Measurements from ENCODE around the gene TIMP4.

The TIMP4 gene

DNA sequence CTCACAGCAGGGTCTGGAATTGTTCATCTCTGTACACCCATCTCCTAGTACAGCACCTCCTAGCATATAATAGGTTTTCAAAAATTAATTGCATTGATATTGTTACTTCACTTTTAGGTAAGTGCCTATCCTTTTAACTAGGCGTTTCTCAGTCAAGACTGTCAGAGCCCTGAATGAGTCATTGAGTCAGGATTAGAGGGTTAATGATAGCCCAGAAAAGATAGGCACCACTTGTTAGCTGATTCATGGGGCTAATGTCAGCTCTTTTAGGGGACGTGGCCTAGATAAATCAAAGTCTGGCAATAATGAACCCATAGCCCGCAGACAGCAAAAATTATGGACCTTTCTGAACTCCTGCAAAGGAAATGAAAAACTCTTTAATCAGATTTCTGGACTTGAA lies 42.9 kb downstream of the TIMP4 start:
- Mint-ChIP-seq H3K27ac (no peak overlapping the region), H3K9me3 (peaks cover 9% of the 10 kb centered on the region), H3K4me1 (peaks cover 7% of the 10 kb centered on the region), H3K4me3 (no peak overlapping the region), H3K27me3 (peaks cover 61% of the 10 kb centered on the region), H3K36me3 (no peaks in the 10 kb centered on the region)
- no peak for ATAC-seq

DNA sequence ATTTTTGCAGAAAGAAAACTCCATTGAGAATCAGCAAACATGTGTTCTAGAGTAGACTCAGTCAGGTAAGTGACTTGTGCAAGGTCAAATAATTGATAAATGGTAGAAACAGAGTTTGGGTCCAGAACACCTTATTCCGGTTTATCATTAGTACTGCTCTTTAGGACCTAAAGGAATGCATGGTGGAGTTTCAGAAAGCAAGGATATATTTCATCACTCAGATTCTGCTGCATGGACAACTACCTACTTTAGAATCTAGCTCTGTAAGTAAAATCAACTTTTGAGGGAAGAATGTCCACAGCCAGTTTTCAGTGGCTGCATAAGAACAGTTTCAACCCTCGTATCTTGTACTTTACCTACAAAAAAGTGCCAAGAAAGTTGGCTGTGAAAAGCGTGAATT lies 43.6 kb downstream of the TIMP4 start:
- H3K9me3 Mint-ChIP-seq: peaks cover 12% of the 10 kb centered on the region
- H3K4me3 Mint-ChIP-seq: no peak overlapping the region
- H3K4me1 Mint-ChIP-seq: no peaks in the 10 kb centered on the region
- no peaks in the 10 kb centered on the region for H3K36me3 Mint-ChIP-seq
- ATAC-seq: no peak
- H3K27ac Mint-ChIP-seq: no peak overlapping the region
- peaks cover 67% of the 10 kb centered on the region for H3K27me3 Mint-ChIP-seq

DNA sequence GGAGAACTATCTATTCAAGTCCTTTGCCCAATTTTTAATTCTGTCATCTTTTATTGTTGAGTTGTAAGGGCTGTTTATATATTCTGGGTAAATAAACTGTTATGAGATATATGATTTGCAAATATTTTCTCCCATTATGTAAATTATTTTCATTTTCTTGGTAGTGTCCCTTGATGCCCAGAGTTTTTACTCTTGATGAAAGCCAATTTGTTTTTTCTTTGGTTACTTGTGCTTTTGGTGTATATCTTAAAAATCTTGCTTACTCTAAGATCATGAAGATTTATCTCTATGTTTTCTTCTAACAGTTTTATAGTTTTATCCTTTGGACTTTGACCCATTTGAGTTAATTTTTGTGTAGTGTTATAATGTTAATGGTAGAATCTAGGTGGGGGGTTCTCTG lies 44.5 kb downstream of the TIMP4 start:
- Mint-ChIP-seq H3K9me3 (peaks cover 12% of the 10 kb centered on the region), H3K27me3 (peaks cover 61% of the 10 kb centered on the region), H3K4me1 (no peaks in the 10 kb centered on the region), H3K27ac (no peak overlapping the region), H3K36me3 (no peaks in the 10 kb centered on the region), H3K4me3 (no peak overlapping the region)
- no peak for ATAC-seq

DNA sequence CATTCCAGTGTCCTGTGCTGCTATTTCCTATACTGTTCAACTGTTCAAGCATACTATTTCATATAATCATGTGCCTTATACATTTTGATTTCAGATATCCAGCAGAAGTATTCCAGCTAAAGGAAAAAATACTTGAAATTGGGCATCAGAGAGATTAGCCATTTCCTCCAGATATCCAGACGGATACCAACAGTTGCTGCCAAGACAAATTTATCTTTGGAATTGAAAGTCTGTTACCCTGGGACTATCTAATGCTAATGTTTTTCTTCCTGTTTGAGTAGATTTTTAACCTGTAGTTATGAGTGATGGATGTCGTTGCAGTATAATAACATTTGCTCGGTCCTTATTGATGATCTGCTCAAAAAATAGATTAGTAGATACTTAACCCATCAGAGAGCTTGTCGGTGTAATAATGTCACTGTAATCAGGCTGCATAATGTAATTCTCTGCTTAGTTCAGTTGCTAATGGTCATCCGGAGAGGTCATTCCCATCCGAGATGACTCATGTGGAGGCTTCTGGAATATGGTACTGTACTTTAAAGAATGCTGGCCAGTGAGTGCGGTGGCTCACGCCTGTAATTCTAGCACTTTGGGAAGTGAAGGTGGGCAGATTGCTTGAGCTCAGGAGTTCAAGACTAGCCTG lies 51.5 kb downstream of the TIMP4 start:
- Mint-ChIP-seq H3K4me3 (no peak overlapping the region), H3K4me1 (no peaks in the 10 kb centered on the region), H3K9me3 (peaks cover 12% of the 10 kb centered on the region), H3K27me3 (peaks cover 20% of the 10 kb centered on the region), H3K36me3 (no peaks in the 10 kb centered on the region), H3K27ac (no peak overlapping the region)
- ATAC-seq: no peak

All from stimulated activated memory B cell treated with anti-CD40 and anti-IgM and Interleukin-4, amounts not matched to agents 10 μg/mL and 1 μg/mL and 100 μg/mL, for 72 hours (primary cell).